DND-41 (cell line): ENCODE measurements around the gene CDC26.

Experiments
- EZH2 ChIP-seq: IDR thresholded peaks from 3 replicates; pipeline ENCODE4 v1.6.1; 2012; ENCODE audit warnings: borderline replicate concordance, low read depth, mild to moderate bottlenecking, moderate library complexity, low read length, inconsistent platforms; ENCODE audit not compliant: severe bottlenecking
- TF ChIP-seq, protein P1 (sequence below): IDR thresholded peaks from 2 replicates; pipeline ENCODE4 v1.5.1; 2012; ENCODE audit warnings: borderline replicate concordance, low read length, moderate library complexity, mild to moderate bottlenecking; ENCODE audit not compliant: poor library complexity, severe bottlenecking; ENCODE audit errors: extremely low read depth

DNA sequence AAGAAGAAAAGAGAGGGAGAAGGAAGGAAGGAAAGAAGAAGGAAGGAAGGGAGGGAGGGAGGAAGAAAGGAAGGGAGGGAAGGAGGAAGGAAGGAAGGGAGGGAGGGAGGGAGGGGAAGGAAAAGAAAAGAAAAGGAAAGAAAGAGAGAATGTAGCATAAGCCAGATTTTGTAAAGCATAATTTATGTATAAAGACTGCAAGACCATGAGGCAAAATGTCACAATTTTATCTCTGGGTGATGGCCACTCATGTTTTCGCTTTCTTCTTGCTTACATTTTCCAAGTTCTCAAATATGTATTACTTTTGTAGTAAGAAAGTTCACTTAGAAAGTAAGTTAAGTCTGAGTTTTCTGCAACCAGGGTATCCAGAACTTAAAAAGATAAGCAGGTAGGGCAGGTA, 31.2 kb upstream of the CDC26 start:
- TF ChIP-seq, protein P1, sequence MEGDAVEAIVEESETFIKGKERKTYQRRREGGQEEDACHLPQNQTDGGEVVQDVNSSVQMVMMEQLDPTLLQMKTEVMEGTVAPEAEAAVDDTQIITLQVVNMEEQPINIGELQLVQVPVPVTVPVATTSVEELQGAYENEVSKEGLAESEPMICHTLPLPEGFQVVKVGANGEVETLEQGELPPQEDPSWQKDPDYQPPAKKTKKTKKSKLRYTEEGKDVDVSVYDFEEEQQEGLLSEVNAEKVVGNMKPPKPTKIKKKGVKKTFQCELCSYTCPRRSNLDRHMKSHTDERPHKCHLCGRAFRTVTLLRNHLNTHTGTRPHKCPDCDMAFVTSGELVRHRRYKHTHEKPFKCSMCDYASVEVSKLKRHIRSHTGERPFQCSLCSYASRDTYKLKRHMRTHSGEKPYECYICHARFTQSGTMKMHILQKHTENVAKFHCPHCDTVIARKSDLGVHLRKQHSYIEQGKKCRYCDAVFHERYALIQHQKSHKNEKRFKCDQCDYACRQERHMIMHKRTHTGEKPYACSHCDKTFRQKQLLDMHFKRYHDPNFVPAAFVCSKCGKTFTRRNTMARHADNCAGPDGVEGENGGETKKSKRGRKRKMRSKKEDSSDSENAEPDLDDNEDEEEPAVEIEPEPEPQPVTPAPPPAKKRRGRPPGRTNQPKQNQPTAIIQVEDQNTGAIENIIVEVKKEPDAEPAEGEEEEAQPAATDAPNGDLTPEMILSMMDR = no peak
- TF ChIP-seq EZH2 = no peak
